PC-9 (cell line): ENCODE results near the gene CMC1.

Experiments
- CTCF ChIP-seq: fragments of 200-600 bp; sonication (generic); conservative IDR thresholded peaks from 2 replicates; pipeline ENCODE4 v1.6.1; 2017; ENCODE audit warnings: mixed run types, antibody characterized with exemption, mild to moderate bottlenecking, moderate library complexity
- EZH2 ChIP-seq: fragments of 200-600 bp; sonication (generic); IDR thresholded peaks from 2 replicates; pipeline ENCODE4 v1.8.0; 2017; ENCODE audit warnings: antibody characterized with exemption, low read depth

GRCh38 chr3:28268989-28269388 lies 27.6 kb downstream of the CMC1 start:
- TF ChIP-seq CTCF (no peak; the same call in 1 of the 2 replicates), EZH2 (no peak)
